ENCODE data around the gene KLHL5.

Gene KLHL5

DNA sequence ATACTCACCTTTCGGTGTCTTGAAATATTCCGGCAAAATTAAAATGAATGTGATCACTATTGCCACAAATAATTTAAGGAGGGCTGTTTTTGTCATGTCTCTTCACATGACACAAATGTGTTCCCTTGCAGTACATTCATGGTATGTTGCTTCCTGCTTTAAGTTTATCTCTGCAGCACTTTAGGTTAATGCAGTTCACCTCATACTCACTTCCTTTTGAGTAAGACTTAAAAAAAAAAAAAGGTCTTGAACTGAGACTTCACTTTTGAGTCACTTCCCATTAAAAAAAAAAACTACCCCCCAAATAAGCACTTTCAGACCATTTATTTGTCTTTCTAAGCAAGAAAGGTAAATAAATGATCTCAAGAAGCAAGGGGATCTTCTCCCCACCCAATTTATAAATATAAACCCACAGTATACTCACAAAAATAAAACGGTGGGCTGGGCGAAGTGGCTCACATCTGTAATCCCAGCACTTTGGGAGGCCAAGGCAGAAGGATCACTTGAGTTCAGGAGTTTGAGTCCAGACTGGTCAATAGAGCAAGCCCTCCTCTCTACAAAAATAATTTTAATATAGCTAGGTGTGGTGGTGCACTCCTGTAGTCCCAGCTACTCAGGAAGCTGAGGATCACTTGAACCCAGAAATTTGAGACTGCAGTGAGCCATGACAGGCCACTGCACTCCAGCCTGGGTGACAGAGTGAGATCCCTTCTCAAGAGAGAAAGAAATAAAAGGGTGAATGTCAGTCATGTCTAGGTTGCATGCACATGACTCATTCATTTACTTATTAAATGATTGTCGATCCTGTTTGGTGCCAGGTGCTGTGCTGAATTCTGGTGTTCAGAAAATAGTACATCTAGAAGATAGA, 29.6 kb upstream of the KLHL5 start, which contains the start of gene TMEM156:
TSS of gene TMEM156 (minus strand) at position 192 of the 868 bp plus-strand sequence. CDS start at position 96, 96 bp downstream.
- peak within 1 kb of the TSS; percentile 96 for H3K4me3 ChIP-seq (ENCODE audit: low read length)
- no peak for TF ChIP-seq ZNF274 (IDR thresholded peaks at IDR 0.05; ENCODE audit: low read depth, low read length)

GRCh38 chr4:39036172-39036571, 25.9 kb upstream of the KLHL5 start:
- TF ChIP-seq ZNF274 (IDR thresholded peaks at IDR 0.05; ENCODE audit: low read depth, low read length): no peak
- H3K4me3 ChIP-seq (ENCODE audit: low read length): no peak overlapping the region

DNA sequence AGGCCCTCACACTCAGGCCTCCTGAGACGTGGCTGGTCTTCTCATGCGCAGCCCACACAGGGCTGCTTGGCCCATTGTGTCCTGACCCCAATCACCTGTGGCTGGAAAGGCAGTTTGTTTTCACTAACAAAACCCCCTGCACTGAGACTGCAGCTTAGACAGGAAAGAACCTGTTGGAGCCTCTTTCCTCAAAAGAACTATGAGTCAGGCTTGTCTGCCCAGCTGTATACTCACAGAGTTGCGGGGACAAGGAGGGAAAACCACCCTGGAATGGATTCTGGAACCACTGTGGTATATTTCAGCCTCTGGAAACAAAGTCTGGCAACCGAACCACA, 24.6 kb upstream of the KLHL5 start:
- no peak for TF ChIP-seq ZNF274 (IDR thresholded peaks at IDR 0.05; ENCODE audit: low read depth, low read length)

GRCh38 chr4:39037941-39038340, 24.1 kb upstream of the KLHL5 start:
- no peak for TF ChIP-seq ZNF274 (IDR thresholded peaks at IDR 0.05; ENCODE audit: low read depth, low read length)
- H3K4me3 ChIP-seq (ENCODE audit: low read length): no peak overlapping the region

More for the DNA sequence above, 24.6 kb upstream of the KLHL5 start:
- no peak overlapping the region for H3K4me3 ChIP-seq (ENCODE audit: low read length)

- TF ChIP-seq ZNF274 (IDR thresholded peaks at IDR 0.05; ENCODE audit: low read depth, low read length): no peak
- no peak overlapping the region for H3K4me3 ChIP-seq (ENCODE audit: low read length)
These were observed 22.9 kb upstream of the KLHL5 start for GRCh38 chr4:39039108-39039507.

DNA sequence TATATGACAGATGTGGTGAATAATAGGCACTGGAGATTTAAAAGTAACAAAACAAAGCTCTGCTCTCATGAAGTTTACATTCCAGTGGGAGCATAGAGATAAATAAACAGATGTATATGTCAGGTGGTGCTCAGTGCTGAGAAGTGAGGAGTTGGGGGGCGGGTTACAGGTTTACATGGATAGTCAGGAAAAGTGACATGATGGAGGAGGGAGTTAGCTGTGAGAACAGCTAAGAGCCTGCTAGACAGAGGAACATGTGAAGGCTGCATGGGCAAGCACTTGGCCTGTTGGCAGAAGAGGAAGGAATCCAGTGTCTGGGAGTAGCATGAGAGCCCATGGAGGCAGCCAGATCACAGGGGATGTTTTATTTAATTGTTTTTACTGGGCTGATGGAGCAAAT, 19.7 kb upstream of the KLHL5 start:
- TF ChIP-seq ZNF274 (IDR thresholded peaks at IDR 0.05; ENCODE audit: low read depth, low read length): no peak
- no peak overlapping the region for H3K4me3 ChIP-seq (ENCODE audit: low read length)

DNA sequence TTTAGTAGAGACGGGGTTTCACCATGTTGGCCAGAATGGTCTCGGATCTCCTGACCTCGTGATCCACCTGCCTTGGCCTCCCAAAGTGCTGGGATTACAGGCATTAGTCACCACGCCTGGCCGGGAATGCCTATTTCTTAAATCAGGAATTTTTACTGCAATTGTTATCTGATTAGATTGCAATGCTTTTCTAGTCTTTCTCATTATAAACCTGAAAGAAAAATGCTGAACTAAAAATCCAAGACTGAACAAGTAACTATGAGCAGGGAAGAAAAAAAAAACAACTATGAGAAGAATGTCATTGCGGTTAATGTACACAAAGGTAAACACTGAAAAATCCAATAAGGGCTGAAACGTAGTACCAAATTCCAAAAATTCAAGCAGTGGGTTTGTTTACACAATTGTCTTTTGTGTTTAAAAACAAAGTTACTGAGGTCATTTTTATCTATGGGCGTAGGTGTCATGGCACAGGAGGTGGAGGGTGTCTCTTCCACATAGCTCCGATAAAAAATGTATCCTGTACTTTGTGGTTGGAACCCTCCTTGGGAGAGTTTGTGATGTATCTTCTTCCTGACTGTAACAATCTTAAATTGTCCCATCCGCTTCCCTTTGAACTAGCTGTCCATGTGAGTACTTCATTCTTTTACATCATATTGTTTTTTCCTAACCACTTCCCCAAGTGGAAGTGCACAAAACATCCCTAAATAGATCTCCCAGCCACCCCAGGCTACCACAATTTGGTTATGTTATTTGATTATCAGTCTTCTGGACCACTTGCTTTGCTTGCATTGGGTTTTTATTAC, 18.8 kb upstream of the KLHL5 start:
- H3K4me3 ChIP-seq (ENCODE audit: low read length): peak overlapping the region; percentile 9; the same call in 1 of the 2 replicates
- no peak for TF ChIP-seq ZNF274 (IDR thresholded peaks at IDR 0.05; ENCODE audit: low read depth, low read length)

- peak overlapping the region; percentile 89 for H3K4me3 ChIP-seq (ENCODE audit: low read length)
- no peak for TF ChIP-seq ZNF274 (IDR thresholded peaks at IDR 0.05; ENCODE audit: low read depth, low read length)
These were observed 18.1 kb upstream of the KLHL5 start for GRCh38 chr4:39043861-39044363.

DNA sequence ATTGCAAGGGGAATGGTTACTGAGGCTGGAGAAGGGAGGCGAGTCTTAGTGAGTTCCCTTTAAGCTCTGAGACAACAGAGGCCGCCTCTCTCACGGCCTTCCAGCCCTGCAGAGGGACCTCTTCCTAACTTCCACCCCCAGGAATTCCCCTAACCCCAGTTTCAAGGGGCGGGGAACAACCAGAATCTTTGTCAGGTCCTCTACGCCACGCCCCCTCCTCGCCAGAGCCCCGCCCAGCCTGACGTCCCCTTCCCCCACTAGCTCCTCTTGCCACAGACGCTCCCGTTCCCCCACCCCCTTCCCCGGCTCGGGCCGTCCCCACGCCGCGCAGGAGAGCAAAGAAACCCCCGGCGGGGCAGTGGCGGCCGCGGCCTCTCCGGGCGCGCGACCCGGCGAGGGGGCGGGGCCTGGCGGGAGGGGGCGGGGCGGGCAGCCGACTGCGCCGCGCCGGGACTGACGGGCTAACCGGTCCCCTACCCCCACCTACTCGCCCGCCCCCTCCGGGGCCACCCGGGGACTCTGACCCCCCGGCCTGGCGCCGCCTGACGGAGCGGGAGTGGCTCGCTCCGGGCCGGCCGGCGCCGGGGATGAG, 17.6 kb upstream of the KLHL5 start:
- TF ChIP-seq ZNF274 (IDR thresholded peaks at IDR 0.05; ENCODE audit: low read depth, low read length): no peak
- peak overlapping the region; percentile 89 for H3K4me3 ChIP-seq (ENCODE audit: low read length)

DNA sequence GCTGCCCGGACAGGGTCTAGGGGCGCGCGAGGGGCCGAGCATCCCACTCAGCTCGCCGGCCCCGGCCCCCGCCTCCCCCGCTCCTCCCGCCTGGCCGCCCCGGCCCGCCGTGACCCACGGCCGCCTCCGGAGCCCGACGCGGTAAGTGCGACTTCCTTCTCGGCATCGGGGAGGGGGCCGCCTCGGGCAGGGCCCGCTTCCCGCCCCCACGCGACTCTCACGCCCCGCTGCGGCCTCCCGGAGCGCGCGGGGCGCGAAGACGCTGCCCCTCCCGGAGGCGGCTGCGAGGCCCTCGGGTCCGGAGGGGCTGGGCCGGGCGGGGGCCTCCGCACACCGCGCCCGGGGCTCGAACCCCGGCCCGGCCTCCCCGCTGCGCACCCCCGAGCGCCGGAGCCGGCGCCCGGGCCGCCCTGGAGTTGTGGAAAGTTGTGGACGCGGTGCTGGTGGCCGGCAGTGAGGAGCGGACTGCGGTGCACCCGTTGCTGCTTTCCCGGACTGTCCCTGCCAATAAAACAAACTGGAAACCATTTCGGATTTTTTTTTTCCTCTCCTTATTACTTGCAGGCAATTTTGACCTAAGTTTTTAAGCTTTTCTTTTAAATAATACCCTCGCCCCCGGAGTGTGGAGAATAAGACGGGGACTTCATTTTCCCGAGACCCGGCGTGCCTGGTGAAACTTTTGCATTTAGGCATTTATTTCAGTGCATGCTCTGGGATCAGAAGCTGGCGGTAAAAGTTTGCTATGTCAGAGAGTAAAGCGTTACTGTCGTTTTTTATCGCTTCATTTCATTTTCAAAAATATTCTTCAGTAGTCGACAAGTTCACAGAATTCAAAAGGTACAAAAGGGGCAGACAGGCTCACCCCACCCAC, 16.8 kb upstream of the KLHL5 start:
- no peak for TF ChIP-seq ZNF274 (IDR thresholded peaks at IDR 0.05; ENCODE audit: low read depth, low read length)
- H3K4me3 ChIP-seq (ENCODE audit: low read length): peak overlapping the region; percentile 82

- TF ChIP-seq ZNF274 (IDR thresholded peaks at IDR 0.05; ENCODE audit: low read depth, low read length): no peak
- peak overlapping the region; percentile 82 for H3K4me3 ChIP-seq (ENCODE audit: low read length)
These were observed 16.2 kb upstream of the KLHL5 start for GRCh38 chr4:39045827-39046221.

- TF ChIP-seq ZNF274 (IDR thresholded peaks at IDR 0.05; ENCODE audit: low read depth, low read length): no peak
- H3K4me3 ChIP-seq (ENCODE audit: low read length): peak overlapping the region; percentile 82
These were observed 15.8 kb upstream of the KLHL5 start for GRCh38 chr4:39046249-39046648.

GRCh38 chr4:39047681-39048080, 14.4 kb upstream of the KLHL5 start:
- H3K4me3 ChIP-seq (ENCODE audit: low read length): no peak overlapping the region
- TF ChIP-seq ZNF274 (IDR thresholded peaks at IDR 0.05; ENCODE audit: low read depth, low read length): no peak

Data from GM08714 (cell line).